Stimulated activated CD4-positive, alpha-beta T cell treated with anti-CD3 and anti-CD28 coated beads, Interleukin-4, amount 100 ng/mL, for 4 hours (primary cell): ENCODE results near the gene MAMDC4.
"Not testable (repeated sequence)": the region's sequence is repeated elsewhere in the genome, so short reads cannot be mapped to it uniquely, and the experiment has no call there.

Source experiments
- DNase-seq, 2 experiments: peaks; one replicate each; pipeline ENCODE4 v3.0.0-alpha.2; 2020

MAMDC4 gene

DNA sequence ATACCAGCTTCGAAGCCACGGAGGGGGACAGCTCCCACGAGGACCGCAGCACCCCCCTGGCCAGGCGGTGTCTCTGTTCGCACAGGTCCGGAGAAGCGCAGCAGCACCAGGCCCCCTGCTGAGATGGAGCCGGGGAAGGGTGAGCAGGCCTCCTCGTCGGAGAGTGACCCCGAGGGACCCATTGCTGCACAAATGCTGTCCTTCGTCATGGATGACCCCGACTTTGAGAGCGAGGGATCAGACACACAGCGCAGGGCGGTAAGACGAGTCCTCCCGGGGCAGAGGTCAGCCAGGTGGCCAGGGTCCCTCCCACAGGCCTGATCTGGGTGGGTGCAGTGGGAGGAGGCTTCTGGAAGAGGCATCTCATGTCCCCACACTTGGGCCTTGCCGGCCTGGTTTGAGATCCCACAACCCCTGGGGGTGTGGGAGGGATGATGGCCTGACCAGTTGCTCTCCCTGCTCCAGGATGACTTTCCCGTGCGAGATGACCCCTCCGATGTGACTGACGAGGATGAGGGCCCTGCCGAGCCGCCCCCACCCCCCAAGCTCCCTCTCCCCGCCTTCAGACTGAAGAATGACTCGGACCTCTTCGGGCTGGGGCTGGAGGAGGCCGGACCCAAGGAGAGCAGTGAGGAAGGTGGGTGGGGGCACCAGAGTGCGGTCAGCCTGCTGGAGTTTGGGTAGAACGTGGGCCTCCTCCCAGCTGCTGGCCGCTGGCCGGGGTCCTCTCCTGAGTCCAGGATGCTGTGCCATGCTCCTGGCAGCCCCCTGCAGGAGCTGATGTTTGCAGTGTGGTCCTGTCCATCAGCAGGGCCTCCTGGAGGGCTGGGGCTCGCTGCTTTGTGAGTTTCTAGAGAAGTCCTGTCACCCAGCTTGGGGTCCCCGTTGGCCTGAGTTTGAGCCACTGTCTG, 12.7 kb upstream of the MAMDC4 start:
- no peak for DNase-seq

DNA sequence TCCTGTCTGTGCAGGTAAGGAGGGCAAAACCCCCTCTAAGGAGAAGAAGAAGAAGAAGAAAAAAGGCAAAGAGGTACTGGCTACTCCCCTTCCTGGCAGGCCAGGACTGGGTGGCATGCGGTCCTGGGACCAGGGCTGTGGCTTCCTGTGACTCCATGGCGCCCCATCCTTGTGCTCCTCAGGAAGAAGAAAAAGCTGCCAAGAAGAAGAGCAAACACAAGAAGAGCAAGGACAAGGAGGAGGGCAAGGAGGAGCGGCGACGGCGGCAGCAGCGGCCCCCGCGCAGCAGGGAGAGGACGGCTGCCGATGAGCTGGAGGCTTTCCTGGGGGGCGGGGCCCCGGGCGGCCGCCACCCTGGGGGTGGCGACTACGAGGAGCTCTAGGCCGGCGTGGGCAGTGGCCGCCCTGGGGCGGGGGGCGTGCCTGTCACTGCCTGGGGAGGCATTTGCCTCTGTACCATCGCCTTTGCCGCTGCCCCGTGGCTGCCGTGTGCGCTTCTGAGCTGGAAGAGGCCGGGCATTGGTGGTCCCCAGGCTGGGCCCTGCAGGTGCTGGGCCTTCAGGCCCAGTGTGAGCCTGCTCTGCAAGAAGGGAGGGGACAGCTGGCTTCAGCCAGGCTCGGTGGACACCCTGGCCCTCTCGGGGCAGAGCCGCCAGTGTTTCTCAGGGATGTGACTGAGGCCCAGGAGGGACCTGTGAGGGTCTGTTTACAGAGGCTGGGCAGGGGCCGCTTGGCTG, 11.8 kb upstream of the MAMDC4 start:
- no peak for DNase-seq

DNA sequence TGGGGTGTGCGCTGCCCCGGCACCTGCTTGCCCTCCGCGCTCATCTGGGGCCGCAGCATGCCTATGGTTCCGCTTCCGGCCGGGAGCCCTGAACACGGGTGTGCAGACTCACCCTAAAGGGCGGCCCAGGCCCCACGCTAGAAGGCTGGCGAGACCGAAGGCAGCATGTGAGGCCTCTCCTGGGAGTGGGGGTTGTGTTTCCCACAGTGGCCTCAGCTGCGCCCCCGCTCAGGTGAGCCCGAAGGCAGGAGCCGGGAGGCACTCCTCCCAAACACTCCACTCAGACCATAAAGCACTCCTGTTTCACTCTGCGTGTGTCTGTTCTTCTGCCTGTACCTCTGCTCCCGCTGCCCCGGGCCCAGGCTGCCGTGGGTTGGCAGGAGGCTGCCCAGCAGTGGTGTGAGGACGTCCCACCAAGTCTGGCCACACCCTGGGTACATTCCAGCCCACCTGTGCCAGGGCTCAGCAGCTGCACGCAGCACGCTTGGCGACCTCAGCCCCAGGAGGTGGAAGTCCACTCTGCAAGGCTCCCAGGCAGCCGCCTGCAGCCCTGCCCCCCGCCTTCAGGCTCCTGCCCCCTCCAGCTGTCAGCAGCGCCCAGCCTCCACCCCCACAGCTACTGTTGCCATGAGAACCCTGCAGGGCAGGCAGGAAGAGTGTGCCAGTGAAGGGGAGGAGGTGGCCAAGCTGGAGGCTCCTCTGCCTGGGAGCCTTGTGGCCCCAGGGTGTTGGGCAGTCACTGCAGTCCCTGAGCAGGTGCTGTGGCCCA, 11.1 kb upstream of the MAMDC4 start:
- no peak for DNase-seq

DNA sequence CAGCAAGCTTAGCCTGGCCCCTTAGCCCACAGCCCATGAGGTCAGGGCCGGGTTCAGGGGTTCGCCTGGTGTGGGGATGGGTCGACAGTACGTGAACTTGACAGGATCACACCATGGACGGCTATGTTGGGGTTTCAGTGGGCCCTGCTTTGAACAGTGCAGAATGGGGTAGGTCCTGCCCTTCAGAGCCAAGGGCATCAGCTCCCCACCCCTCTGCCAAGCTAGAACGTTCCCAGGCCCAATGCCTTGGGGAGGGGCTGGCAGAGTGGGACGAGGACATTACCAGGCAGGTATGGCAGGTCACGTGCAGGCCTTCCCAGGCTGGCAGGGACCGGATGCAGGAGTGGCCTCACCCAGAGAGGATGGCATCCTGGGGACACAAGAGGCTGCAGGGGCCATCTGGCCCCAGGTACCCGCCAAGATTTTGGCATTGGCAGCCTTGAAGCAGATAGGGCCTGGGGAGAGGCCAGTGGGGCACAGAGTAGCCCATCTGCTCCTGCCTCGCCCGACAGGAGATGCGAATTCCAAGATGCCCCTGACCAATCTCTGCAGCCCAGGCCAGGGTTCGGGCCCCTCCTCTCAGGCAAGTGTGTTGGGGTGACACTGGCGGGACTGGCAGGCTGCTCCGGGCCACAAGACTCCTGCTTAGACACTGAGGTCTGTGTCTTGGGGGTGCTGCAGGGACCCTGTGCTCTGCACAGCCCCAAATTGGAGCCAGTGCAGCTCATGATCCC, 10.3 kb upstream of the MAMDC4 start:
- DNase-seq, result not testable (repeated sequence)

DNA sequence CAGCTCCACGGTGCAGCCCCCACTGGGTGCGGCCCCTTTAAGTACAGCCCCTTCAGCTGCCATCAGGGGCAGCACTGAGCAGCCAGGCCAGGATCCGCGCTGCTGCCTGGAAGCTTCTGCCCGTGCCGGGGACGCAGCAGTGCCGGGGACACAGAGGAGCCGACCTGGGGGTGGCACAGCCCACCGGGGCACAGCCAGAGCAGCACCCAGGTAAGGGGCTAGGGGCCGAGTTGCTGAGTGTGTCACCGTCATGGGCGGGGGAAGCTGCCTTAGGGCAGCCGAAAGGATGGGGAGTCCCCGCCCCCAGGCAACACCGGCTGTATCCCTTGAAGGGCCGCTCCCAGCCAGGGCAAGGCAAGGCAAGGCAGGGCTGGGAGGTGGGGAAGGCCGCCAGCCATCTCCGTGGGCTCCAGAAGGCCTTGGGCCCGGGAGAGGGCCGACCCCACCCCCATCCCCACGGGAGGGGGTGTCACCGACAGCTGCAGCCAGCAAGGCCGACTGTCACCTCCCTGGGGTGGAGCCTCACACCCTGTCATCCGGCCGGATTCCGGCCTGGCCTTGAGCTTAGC, 9.7 kb upstream of the MAMDC4 start, which contains the start of gene AJM1:
Gene AJM1 (plus strand): TSS at position 99 of the 569 bp plus-strand sequence. CDS start 1,937 bp downstream, outside the sequence.
- DNase-seq, result peak; percentile 69 to 76

DNA sequence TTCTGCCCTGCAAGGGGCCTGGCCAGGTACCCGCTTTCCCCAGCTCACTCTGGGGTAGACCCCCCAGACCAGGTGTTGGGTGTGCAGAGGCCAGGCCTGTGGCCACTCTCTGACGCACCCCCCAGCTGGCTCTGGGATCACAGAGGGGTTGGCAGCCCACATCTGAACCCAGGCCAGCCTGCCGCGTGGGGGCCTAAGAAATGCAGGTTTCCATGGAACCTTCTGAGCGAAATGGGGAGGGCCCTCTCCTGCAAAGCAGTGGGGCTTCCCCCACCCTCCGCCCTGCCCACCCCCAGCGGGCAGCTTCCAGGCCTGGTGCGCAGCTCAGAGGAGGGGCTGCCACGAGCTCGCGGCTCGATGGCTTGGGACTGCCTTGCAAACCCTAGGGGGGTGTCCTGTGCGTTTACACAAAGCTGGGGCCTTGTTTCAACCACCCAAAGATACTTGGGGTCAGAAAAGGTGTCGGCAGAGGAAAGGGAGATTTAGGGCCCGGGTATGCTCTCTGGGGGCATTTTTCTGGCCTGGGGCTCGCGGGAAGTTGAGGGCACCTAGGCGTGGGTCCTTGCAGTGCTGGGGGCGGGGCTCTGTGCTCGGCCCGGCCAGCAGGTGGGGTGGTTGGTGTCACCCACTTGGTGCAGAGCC, 8.9 kb upstream of the MAMDC4 start:
- DNase-seq, result not testable (repeated sequence)

DNA sequence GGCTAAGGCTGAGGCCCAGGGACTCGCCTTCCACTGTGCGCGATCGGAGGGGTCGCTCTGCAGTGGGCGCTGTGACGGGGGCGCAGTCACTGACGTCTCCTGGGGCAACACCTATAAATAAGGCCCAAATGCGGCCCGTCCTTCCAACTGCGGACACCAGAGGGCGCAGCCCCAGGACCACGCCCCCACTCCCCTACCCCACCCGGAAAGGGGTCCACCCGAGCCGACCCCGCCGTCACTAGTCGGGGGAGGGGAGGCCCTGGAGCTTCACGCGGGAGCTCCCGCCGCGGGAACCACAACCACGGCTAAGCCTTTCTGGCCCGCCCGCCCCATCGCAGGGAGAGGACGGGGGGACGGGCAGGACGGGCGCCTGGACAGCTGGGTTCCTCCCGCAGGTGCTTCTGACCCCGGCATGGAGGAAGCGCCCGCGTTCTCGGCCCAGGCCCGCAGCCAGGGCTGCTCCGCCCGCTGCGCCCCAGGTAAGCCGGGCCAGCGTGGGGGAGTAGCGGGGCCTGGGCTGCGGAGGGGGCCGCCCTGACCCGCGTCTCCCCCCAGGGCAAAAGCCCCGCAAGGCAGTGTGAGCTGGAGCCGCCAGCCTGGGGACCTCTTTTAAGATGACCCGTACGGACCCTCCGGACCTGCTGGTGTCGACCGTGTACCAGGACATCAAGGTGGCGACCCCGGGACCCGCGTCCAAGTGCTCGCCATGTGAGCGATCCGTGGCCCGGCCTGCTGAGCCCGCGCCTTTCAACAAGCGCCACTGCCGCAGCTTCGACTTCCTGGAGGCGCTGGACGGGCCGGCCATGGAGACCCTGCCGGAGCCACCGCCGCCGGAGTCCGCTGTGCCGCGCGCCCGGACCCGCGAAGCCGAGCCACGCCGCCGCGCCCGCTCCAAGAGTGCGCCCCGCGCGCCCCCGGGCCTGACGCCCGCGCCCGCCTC, 8.1 kb upstream of the MAMDC4 start:
- peak; percentile 52 to 62 for DNase-seq

DNA sequence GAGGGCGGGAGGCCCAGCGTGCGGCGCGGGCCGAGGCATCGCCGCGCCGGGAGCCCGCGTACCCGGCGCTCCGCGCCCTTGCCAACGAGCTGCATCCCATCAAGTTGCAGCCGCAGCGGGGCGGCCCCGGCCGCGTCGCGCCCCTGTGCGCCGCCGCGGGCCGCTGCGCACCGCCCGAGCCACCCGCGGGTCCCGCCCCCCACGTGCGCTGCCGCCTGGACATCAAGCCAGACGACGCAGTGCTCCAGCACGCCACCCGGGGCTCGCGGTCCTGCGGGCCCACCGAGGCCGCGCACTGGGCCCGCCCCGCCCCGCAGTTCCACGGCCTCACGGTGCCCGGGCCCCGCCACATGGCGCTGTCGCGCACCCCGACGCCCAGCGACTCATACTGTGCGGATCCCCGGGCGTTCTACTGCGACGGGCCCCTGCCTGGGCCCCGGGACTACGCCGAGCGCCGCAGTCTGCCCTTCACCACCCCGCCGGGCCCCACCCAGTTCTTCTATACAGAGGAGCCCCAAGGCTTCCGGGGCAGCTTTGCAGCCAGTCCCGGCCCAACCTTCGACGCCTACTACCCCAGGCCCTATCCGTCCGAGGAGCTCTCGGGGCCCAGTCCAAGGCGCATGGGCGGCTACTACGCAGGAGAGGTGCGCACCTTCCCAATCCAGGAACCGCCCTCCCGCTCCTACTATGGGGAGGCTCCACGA, 7.2 kb upstream of the MAMDC4 start:
- DNase-seq, result no peak

DNA sequence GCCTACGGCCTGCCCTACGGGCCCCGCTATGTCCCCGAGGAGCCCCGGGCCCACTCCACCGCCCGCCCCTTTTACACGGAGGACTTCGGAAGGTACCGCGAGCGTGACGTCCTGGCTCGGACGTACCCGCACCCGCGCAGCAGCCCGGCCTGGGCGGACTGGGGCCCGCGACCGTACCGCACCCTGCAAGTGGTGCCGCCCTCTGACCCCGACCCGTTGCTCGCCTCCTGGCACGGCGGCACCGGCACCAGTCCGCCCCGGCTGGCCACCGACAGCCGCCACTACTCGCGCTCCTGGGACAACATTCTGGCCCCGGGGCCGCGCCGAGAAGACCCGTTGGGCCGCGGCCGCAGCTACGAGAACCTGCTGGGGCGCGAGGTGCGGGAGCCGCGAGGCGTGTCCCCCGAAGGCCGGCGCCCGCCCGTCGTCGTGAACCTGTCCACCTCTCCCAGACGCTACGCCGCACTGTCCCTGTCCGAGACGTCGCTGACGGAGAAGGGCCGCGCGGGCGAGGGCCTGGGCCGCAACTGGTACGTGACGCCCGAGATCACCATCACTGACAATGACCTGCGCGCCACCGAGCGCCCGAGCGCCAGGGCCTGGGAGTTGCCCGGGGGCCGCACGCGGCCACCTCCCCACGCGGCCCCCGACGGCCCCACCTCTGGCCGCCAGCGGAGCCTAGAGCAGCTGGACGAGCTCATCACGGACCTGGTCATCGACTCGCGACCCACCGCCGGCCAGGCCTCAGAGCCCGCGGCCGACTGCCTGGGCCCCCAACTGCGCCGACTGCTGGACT, 6.5 kb upstream of the MAMDC4 start:
- no peak for DNase-seq

DNA sequence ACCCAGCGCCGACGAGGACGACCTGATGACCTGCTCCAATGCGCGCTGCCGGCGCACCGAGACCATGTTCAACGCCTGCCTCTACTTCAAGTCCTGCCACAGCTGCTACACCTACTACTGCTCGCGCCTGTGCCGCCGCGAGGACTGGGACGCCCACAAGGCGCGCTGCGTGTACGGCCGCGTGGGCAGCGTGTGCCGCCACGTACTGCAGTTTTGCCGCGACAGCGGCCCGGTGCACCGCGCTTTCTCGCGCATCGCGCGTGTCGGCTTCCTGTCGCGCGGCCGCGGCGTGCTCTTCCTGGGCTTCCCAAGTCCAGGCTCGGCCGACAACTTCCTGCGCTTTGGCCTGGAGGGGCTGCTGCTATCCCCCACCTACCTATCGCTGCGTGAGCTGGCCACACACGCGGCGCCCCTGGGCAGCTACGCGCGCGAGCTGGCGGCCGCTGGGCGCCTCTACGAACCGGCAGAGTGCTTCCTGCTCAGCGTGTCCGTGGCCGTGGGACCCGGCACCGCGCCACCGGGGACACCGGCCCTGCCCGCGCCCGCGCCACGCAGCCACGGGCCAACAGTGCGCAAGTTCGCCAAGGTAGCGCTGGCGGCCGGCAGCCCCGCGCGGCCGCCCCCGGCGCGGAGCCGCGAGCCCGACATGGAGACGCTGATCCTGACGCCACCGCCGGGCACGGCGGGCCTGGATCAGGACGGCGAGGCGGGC, 5.6 kb upstream of the MAMDC4 start:
- DNase-seq, result peak in 1 of 2 experiments; percentile 68

DNA sequence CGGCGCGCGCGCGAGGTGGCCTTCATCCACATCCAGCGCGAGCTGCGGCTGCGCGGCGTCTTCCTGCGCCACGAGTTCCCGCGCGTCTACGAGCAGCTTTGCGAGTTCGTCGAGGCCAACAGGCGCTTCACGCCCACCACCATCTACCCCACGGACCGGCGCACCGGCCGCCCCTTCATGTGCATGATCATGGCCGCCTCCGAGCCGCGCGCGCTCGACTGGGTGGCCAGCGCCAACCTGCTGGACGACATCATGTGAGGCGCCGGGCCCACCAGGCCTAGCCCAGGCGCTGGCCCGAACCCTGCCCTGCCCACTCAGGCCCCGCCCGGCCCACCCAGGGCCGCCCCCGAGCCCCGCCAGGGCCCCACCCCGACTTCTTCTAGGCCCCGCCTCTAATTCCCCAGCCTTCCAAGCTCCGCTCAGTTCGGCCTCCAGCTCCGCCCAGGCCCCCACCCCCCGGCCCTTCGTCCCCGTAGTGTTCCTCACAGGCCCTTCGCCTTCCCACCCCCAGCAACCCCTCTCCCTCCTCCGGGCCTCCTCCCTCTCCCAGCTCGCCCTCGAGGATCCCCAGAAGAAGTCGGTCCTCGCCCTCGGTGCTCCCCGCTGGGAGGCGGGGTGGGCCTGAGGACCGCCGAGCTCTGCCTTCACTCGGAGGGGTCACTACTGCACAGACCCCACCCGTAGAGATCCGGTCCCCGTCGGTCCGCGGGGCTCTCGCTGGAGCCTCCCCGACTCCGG, 4.9 kb upstream of the MAMDC4 start:
- DNase-seq, result no peak

DNA sequence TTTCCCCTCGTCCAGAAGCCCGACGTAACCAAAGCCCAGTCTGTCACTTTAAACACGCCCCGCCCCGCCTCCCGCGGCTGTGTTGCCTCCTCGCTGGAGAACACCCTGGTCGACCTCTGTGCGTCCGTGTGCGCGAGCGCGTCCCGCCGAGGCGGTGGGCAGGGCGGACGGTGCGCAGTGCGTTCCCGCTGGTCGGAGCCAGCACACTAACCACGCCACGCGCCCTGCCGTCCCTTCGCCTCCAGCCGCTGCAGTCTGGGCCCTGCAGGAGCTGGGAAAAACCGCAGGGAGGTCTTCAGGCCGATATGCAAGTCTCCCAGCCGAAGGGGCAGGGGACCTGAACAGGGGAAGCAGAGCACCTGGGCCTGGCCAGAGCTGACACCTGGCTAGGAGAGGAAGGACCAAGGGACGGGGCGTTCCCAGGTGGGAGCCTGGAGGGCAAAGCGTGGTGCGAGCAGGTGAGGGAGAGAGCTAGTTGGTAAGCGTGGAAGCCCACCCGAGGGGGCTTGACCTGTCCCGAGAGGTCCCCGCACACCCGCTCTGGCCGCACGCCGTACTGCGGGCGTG, 4.2 kb upstream of the MAMDC4 start:
- DNase-seq, result peak; percentile 51 to 71

DNA sequence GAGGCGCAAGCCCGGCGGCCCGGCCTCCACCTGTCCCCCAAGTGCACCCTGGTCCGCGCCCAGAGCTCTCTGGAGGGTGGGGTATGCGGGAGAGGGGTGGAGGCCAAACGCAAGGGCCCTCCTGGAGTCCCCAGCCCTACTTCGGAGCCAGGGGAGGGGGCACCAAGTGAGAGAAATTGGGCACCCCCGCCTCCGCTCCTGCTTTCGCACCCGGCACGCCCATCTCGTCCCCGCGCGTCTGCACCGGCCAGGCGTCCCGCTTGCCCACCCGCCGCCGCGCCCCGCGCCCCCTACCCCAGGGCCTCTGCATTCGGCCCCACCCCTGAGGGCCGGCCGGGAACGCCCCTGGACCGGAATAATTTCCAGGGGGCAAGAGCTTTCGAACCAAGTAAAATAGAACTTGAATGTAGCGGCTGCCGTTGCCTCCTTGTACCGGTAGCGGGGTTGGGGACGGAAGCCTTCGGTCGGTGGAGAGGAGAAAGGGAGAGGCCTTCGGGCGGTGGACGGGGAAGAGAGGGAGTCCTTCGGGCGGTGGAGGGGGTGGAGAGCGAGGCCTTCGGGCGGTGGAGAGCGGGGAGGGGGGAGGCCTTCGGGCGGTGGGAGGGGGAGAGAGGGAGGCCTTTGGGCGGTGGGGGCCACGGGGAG, 3.6 kb upstream of the MAMDC4 start:
- DNase-seq, result peak in 1 of 2 experiments; percentile 13

DNA sequence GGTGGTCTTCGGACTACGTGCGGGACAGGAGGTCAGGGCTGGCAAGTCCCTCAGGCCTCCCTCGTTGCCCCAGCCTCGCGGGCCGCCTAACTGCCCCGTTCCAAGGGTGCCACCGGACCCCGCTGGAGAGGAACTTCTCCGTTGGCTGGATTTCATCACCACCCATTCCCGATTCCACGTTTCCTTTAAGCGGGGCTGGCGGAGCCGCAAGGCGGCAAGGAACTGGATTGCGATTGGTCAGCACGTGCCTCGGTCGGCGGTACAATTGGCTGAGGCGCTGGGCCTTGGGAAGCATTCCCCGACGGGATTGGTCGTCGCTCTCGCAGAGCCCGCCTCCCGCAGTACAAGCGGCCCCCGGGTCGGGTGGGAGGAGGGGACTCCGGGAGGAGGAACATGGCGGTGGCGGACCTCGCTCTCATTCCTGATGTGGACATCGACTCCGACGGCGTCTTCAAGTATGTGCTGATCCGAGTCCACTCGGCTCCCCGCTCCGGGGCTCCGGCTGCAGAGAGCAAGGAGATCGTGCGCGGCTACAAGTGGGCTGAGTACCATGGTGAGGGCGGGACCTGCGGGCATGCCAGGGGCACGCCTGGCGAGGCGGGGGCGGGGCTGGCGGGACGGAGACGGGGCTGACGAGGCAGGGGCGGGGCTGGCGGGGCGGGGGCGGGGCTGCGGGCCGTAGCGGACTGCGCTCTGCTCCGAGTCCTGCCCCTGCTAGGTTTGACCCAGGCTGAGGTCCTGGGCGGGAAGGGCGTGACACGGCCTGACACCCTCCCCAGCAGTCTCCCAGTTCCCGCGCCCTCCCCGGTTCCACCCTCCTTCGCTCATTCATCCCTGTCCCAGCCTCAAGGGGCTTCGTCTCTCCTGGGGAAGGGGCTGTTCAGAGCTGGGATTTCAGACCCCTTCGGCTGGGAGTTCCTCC, 2.8 kb upstream of the MAMDC4 start, which contains the start of gene PHPT1:
Gene PHPT1 (plus strand): TSS at position 372 of the 922 bp plus-strand sequence. CDS start 22 bp downstream, at position 394.
- DNase-seq, result peak; percentile 92 to 97
